K562 (cell line): ENCODE measurements around the gene SHF. TPM values are rescaled to one million over a fixed set of nuclear protein-coding genes. Genes with fewer than 3 reads are reported as not detected.
A peak's percentile ranks its signal among the peaks of the same experiment; 100 is the strongest.

Experiments
- ARID3A ChIP-seq: IDR thresholded peaks from 2 replicates; pipeline ENCODE4 v1.6.1; 2012; ENCODE audit warnings: low read depth, low read length, improper control_type of control experiment, borderline replicate concordance
- ATF3 ChIP-seq, 2 experiments: fragments of 450-650 bp in 1 of 2; sonication (generic) in 1 of 2; formaldehyde crosslinking in 1 of 2; IDR thresholded peaks in 1 of 2; conservative IDR thresholded peaks in 1 of 2; 2 replicates each; pipeline versions ENCODE4 v1.6.1 to v1.8.1; 2016 to 2023; ENCODE audit warnings: mild to moderate bottlenecking in 2 of 2, moderate library complexity in 2 of 2, inconsistent platforms in 1 of 2, missing genetic modification reagents in 1 of 2
- CHD2 ChIP-seq: IDR thresholded peaks from 2 replicates; pipeline ENCODE4 v1.6.1; 2011; ENCODE audit warnings: low read depth, low read length
- CREB5 ChIP-seq: fragments of 250-450 bp; sonication (Bioruptor Pico); IDR thresholded peaks from 2 replicates; pipeline ENCODE4 v1.5.0; 2020; ENCODE audit warnings: mild to moderate bottlenecking
- DMBX1 ChIP-seq: fragments of 250-450 bp; sonication (Bioruptor Pico); IDR thresholded peaks from 2 replicates; pipeline ENCODE4 v1.8.0; 2022; ENCODE audit warnings: inconsistent platforms, mild to moderate bottlenecking, moderate library complexity, borderline replicate concordance
- FOXK1 ChIP-seq: sonication (generic); formaldehyde crosslinking; IDR thresholded peaks from 2 replicates; pipeline ENCODE4 v1.8.0; 2022; ENCODE audit warnings: missing genetic modification reagents, mild to moderate bottlenecking, borderline replicate concordance
- JUND ChIP-seq, 2 experiments: IDR thresholded peaks; 2 replicates in 1 of 2; 3 replicates in 1 of 2; pipeline ENCODE4 v1.6.1; 2011; ENCODE audit warnings: borderline replicate concordance in 2 of 2, low read depth in 2 of 2, low read length in 2 of 2, improper control_type of control experiment in 1 of 2, missing biosample characterization in 1 of 2, missing genetic modification characterization in 1 of 2, missing genetic modification reagents in 1 of 2
- MED1 ChIP-seq: sonication (generic); formaldehyde crosslinking; IDR thresholded peaks from 2 replicates; pipeline ENCODE4 v1.8.1; 2023; ENCODE audit warnings: missing genetic modification reagents, borderline replicate concordance
- MYC ChIP-seq, 2 experiments: fragments of 250-450 bp in 1 of 2; sonication (Bioruptor Pico) in 1 of 2; IDR thresholded peaks; 2 replicates each; pipeline versions ENCODE4 v1.5.1 to v1.6.1; 2012 to 2021; ENCODE audit warnings: low read depth in 2 of 2, borderline replicate concordance in 1 of 2, improper control_type of control experiment in 1 of 2, low read length in 1 of 2, mild to moderate bottlenecking in 1 of 2, moderate library complexity in 1 of 2
- NBN ChIP-seq: fragments of 450-650 bp; IDR thresholded peaks from 2 replicates; pipeline ENCODE4 v1.6.1; 2016; ENCODE audit warnings: low read depth, mild to moderate bottlenecking
- NFE2 ChIP-seq: IDR thresholded peaks from 2 replicates; pipeline ENCODE4 v1.6.1; 2014; ENCODE audit warnings: antibody characterized with exemption, low read depth
- POLR3A ChIP-seq: IDR thresholded peaks from 2 replicates; pipeline ENCODE4 v1.6.1; 2011; ENCODE audit warnings: borderline replicate concordance, mild to moderate bottlenecking, moderate library complexity; ENCODE audit not compliant: insufficient read length, insufficient read depth; ENCODE audit errors: extremely low read depth
- PTRF ChIP-seq: fragments of 450-650 bp; IDR thresholded peaks from 2 replicates; pipeline ENCODE4 v1.6.1; 2016; ENCODE audit warnings: mild to moderate bottlenecking, missing genetic modification characterization, missing compliant biosample characterization
- ZBTB34 ChIP-seq: fragments of 250-450 bp; sonication (Bioruptor Pico); IDR thresholded peaks from 2 replicates; pipeline ENCODE4 v1.8.0; 2021; ENCODE audit warnings: mild to moderate bottlenecking, moderate library complexity
- ZNF175 ChIP-seq: fragments of 200-800 bp; sonication (Bioruptor generic); IDR thresholded peaks from 2 replicates; pipeline ENCODE4 v1.6.1; 2016; ENCODE audit warnings: low read depth, mild to moderate bottlenecking, missing genetic modification characterization, missing compliant biosample characterization
- ZNF395 ChIP-seq: fragments of 200-800 bp; sonication (Bioruptor generic); IDR thresholded peaks from 2 replicates; pipeline ENCODE4 v1.6.1; 2017; ENCODE audit warnings: missing genetic modification characterization, missing compliant biosample characterization
- ZNF644 ChIP-seq: fragments of 200-800 bp; sonication (Bioruptor generic); IDR thresholded peaks from 2 replicates; pipeline ENCODE4 v1.6.1; 2016; ENCODE audit warnings: low read depth, missing genetic modification characterization, missing compliant biosample characterization
- polyA plus RNA-seq, 8 experiments: library from polyadenylated mRNA; depleted of rRNA in 4 of 8; stranded (reverse) in 5 of 8; unstranded in 3 of 8; fragments of >200 nt; fragmentation: Nextera tagmentation in 2 of 8; fragmentation: Illumina TruSeq in 1 of 8; extraction: Ambion mirVana in 2 of 8; extraction: Trizol in 1 of 8; gene quantifications; 2 replicates each; pipeline versions ENCODE4 v1.2.1 to v1.2.3, GENCODE V29; 2011 to 2014; ENCODE audit warnings: inconsistent platforms in 1 of 8, missing spikeins in 1 of 8
- total RNA-seq, 7 experiments: library from RNA; depleted of rRNA in 6 of 7; stranded (reverse); fragments of >200 nt in 6 of 7; fragmentation: Illumina TruSeq in 2 of 7; extraction: Trizol in 2 of 7; gene quantifications; 2 replicates each; pipeline versions ENCODE4 v1.2.1 to v1.2.3, GENCODE V29; 2011 to 2021; ENCODE audit warnings: low replicate concordance in 1 of 7

The SHF gene
- total and polyA plus RNA-seq, 9 of the 15 experiments (the other 6 are each of a cell fraction or from before 2014, with no cell fraction given) = 0.51 to 2.2 (median 0.85) TPM; not detected in 2

GRCh38 chr15:45198337-45199135 is 10.8 kb upstream of the SHF start (continued):
- TF ChIP-seq FOXK1 = 0 out of 2 replicates have a peak, but pooled peaks have one; percentile 64
- no peak for TF ChIP-seq DMBX1 (CRISPR knock-in tag)
- TF ChIP-seq ZNF644 (tag) = no peak
- TF ChIP-seq NBN = peak; percentile 55; the same call in 1 of the 2 replicates
- TF ChIP-seq ARID3A = peak; percentile 97
- no peak for TF ChIP-seq PTRF (tag)
- TF ChIP-seq MED1 (CRISPR knock-in tag) = no peak
- TF ChIP-seq CHD2 = no peak; the same call in 1 of the 2 replicates
- TF ChIP-seq ZNF175 = 0 out of 2 replicates have a peak, but pooled peaks have one; percentile 31
- TF ChIP-seq CREB5 = no peak
- no peak for TF ChIP-seq NFE2
- TF ChIP-seq ATF3 (IDR thresholded peaks at IDR 0.05) = peak; percentile 9; the same call in 1 of the 2 replicates
- TF ChIP-seq ATF3 (CRISPR knock-in tag; conservative IDR thresholded peaks at IDR 0.05) = peak; percentile 76; the same call in 1 of the 2 replicates
- TF ChIP-seq ZNF395 (CRISPR knock-in tag) = no peak
- TF ChIP-seq ZBTB34 (CRISPR knock-in tag) = no peak
- peak; percentile 97 for TF ChIP-seq POLR3A
- no peak; the same call in 1 of the 2 replicates for TF ChIP-seq JUND (IDR thresholded peaks at IDR 0.05; ENCODE audit: borderline replicate concordance, low read depth, low read length)
- no peak; the same call in 1 of the 3 replicates for TF ChIP-seq JUND (tag; IDR thresholded peaks at IDR 0.05; ENCODE audit: borderline replicate concordance, low read depth, low read length)
- TF ChIP-seq MYC (IDR thresholded peaks at IDR 0.05; ENCODE audit: low read depth, low read length) = peak; percentile 53; the same call in 1 of the 2 replicates
- TF ChIP-seq MYC (CRISPR knock-in tag; IDR thresholded peaks at IDR 0.05; ENCODE audit: borderline replicate concordance, low read depth) = no peak
